Transverse colon (tissue), 4 donors: ENCODE results near the gene VPS26C.

ENCODE experiments used
- CTCF ChIP-seq, 5 experiments: fragments of 200-600 bp in 3 of 5; fragments of 450-650 bp in 2 of 5; sonication (generic) in 3 of 5; IDR thresholded peaks; 1 replicate in 2 of 5; 2 replicates in 3 of 5; pipeline ENCODE4 v1.5.1; 2016 to 2017; ENCODE audit warnings: antibody characterized with exemption in 5 of 5, inconsistent platforms in 3 of 5, mild to moderate bottlenecking in 2 of 5, moderate library complexity in 1 of 5
- EP300 ChIP-seq: sonication (generic); formaldehyde crosslinking; IDR thresholded peaks from one replicate; pipeline ENCODE4 v1.6.1; 2017; ENCODE audit warnings: antibody characterized with exemption, low read depth
- POLR2A ChIP-seq: fragments of 450-650 bp; IDR thresholded peaks from one replicate; pipeline ENCODE4 v1.6.1; 2016; ENCODE audit warnings: antibody characterized with exemption, mild to moderate bottlenecking, moderate library complexity
- POLR2AphosphoS5 ChIP-seq, 3 donors: sonication (generic); formaldehyde crosslinking; IDR thresholded peaks; one replicate each; pipeline ENCODE4 v1.6.1; 2016; ENCODE audit warnings: antibody characterized with exemption in 3 of 3

GRCh38 chr21:37276377-37276776 is 9.2 kb upstream of the VPS26C start:
- TF ChIP-seq CTCF (IDR thresholded peaks at IDR 0.05) (no peak), POLR2A (no peak), POLR2AphosphoS5 (IDR thresholded peaks at IDR 0.05) (no peak), EP300 (no peak)
